ENCODE data around the gene AUH. TPM values are rescaled to one million over a fixed set of nuclear protein-coding genes. Genes with fewer than 3 reads are reported as not detected.

The AUH gene
- total RNA-seq, 1 donor from 2014 or later, result 21.9 TPM

- Histone ChIP-seq H3K9me3 (ENCODE audit: control insufficient read depth in 3 of 3, low read length in 3 of 3) (no peaks in the 10 kb centered on the region), H3K36me3 (ENCODE audit: control insufficient read depth in 3 of 3, insufficient read depth in 3 of 3, low read length in 3 of 3) (peaks cover 0 to 4% (median 0%) of the 10 kb centered on the region in 3 donors), H3K4me1 (ENCODE audit: control insufficient read depth in 3 of 3, insufficient read depth in 3 of 3, low read length in 3 of 3) (peaks cover 13 to 17% (median 17%) of the 10 kb centered on the region in 3 donors), H3K27ac (ENCODE audit: low read depth, low read length) (no peak overlapping the region), H3K9ac (ENCODE audit: low read depth in 1 of 3, low read length in 3 of 3) (no peak overlapping the region), H3K4me3 (ENCODE audit: low read length in 3 of 3) (no peak overlapping the region), H3K27me3 (ENCODE audit: control insufficient read depth in 3 of 3, insufficient read depth in 3 of 3, low read length in 3 of 3) (no peaks in the 10 kb centered on the region)
These were observed 150.3 kb downstream of the AUH start for GRCh38 chr9:91211414-91211813.

GRCh38 chr9:91210318-91210717, 151.4 kb downstream of the AUH start:
- Histone ChIP-seq H3K9me3 (ENCODE audit: control insufficient read depth in 3 of 3, low read length in 3 of 3) (no peaks in the 10 kb centered on the region), H3K27ac (ENCODE audit: low read depth, low read length) (no peak overlapping the region), H3K36me3 (ENCODE audit: control insufficient read depth in 3 of 3, insufficient read depth in 3 of 3, low read length in 3 of 3) (peaks cover 0 to 4% (median 0%) of the 10 kb centered on the region in 3 donors), H3K4me3 (ENCODE audit: low read length in 3 of 3) (no peak overlapping the region), H3K9ac (ENCODE audit: low read depth in 1 of 3, low read length in 3 of 3) (no peak overlapping the region), H3K27me3 (ENCODE audit: control insufficient read depth in 3 of 3, insufficient read depth in 3 of 3, low read length in 3 of 3) (no peaks in the 10 kb centered on the region), H3K4me1 (ENCODE audit: control insufficient read depth in 3 of 3, insufficient read depth in 3 of 3, low read length in 3 of 3) (peaks cover 13 to 17% (median 14%) of the 10 kb centered on the region in 3 donors)

- Histone ChIP-seq H3K27ac (ENCODE audit: low read depth, low read length) (peak overlapping the region; percentile 87), H3K27me3 (ENCODE audit: control insufficient read depth in 3 of 3, insufficient read depth in 3 of 3, low read length in 3 of 3) (no peaks in the 10 kb centered on the region), H3K36me3 (ENCODE audit: control insufficient read depth in 3 of 3, insufficient read depth in 3 of 3, low read length in 3 of 3) (peaks cover 0 to 4% (median 0%) of the 10 kb centered on the region in 3 donors), H3K9ac (ENCODE audit: low read depth in 1 of 3, low read length in 3 of 3) (no peak overlapping the region), H3K4me3 (ENCODE audit: low read length in 3 of 3) (no peak overlapping the region), H3K9me3 (ENCODE audit: control insufficient read depth in 3 of 3, low read length in 3 of 3) (no peaks in the 10 kb centered on the region), H3K4me1 (ENCODE audit: control insufficient read depth in 3 of 3, insufficient read depth in 3 of 3, low read length in 3 of 3) (peaks cover 10 to 17% (median 13%) of the 10 kb centered on the region in 3 donors)
These were observed 152.9 kb downstream of the AUH start for GRCh38 chr9:91208837-91209236.

GRCh38 chr9:91208419-91208745, 153.3 kb downstream of the AUH start:
- Histone ChIP-seq H3K36me3 (ENCODE audit: control insufficient read depth in 3 of 3, insufficient read depth in 3 of 3, low read length in 3 of 3) (peaks cover 0 to 4% (median 0%) of the 10 kb centered on the region in 3 donors), H3K4me1 (ENCODE audit: control insufficient read depth in 3 of 3, insufficient read depth in 3 of 3, low read length in 3 of 3) (peaks cover 10 to 17% (median 13%) of the 10 kb centered on the region in 3 donors), H3K9me3 (ENCODE audit: control insufficient read depth in 3 of 3, low read length in 3 of 3) (no peaks in the 10 kb centered on the region), H3K9ac (ENCODE audit: low read depth in 1 of 3, low read length in 3 of 3) (peak overlapping the region in 2 of 3 donors; percentile 4 to 17), H3K27ac (ENCODE audit: low read depth, low read length) (peak overlapping the region; percentile 87), H3K27me3 (ENCODE audit: control insufficient read depth in 3 of 3, insufficient read depth in 3 of 3, low read length in 3 of 3) (no peaks in the 10 kb centered on the region), H3K4me3 (ENCODE audit: low read length in 3 of 3) (peak overlapping the region in 2 of 3 donors; percentile 34 to 42)

GRCh38 chr9:91207729-91208418, 153.8 kb downstream of the AUH start:
- Histone ChIP-seq H3K27me3 (ENCODE audit: control insufficient read depth in 3 of 3, insufficient read depth in 3 of 3, low read length in 3 of 3) (no peaks in the 10 kb centered on the region), H3K9ac (ENCODE audit: low read depth in 1 of 3, low read length in 3 of 3) (peak overlapping the region in 2 of 3 donors; percentile 4 to 17), H3K9me3 (ENCODE audit: control insufficient read depth in 3 of 3, low read length in 3 of 3) (no peaks in the 10 kb centered on the region), H3K27ac (ENCODE audit: low read depth, low read length) (peak overlapping the region; percentile 87), H3K36me3 (ENCODE audit: control insufficient read depth in 3 of 3, insufficient read depth in 3 of 3, low read length in 3 of 3) (no peaks in the 10 kb centered on the region), H3K4me1 (ENCODE audit: control insufficient read depth in 3 of 3, insufficient read depth in 3 of 3, low read length in 3 of 3) (peaks cover 10 to 17% (median 13%) of the 10 kb centered on the region in 3 donors), H3K4me3 (ENCODE audit: low read length in 3 of 3) (peak overlapping the region; percentile 34 to 45 (median 42))

GRCh38 chr9:91207397-91207728, 154.4 kb downstream of the AUH start:
- H3K27me3 ChIP-seq (ENCODE audit: control insufficient read depth in 3 of 3, insufficient read depth in 3 of 3, low read length in 3 of 3), result no peaks in the 10 kb centered on the region
- peak overlapping the region; percentile 87 for H3K27ac ChIP-seq (ENCODE audit: low read depth, low read length)
- H3K4me3 ChIP-seq (ENCODE audit: low read length in 3 of 3), result peak overlapping the region in 2 of 3 donors; percentile 34 to 45
- H3K36me3 ChIP-seq (ENCODE audit: control insufficient read depth in 3 of 3, insufficient read depth in 3 of 3, low read length in 3 of 3), result no peaks in the 10 kb centered on the region
- peaks cover 10 to 17% (median 13%) of the 10 kb centered on the region in 3 donors for H3K4me1 ChIP-seq (ENCODE audit: control insufficient read depth in 3 of 3, insufficient read depth in 3 of 3, low read length in 3 of 3)
- H3K9me3 ChIP-seq (ENCODE audit: control insufficient read depth in 3 of 3, low read length in 3 of 3), result no peaks in the 10 kb centered on the region
- H3K9ac ChIP-seq (ENCODE audit: low read depth in 1 of 3, low read length in 3 of 3), result peak overlapping the region in 1 of 3 donors; percentile 4

GRCh38 chr9:91206806-91207205, 154.9 kb downstream of the AUH start:
- no peaks in the 10 kb centered on the region for H3K36me3 ChIP-seq (ENCODE audit: control insufficient read depth in 3 of 3, insufficient read depth in 3 of 3, low read length in 3 of 3)
- no peak overlapping the region for H3K4me3 ChIP-seq (ENCODE audit: low read length in 3 of 3)
- H3K9me3 ChIP-seq (ENCODE audit: control insufficient read depth in 3 of 3, low read length in 3 of 3), result no peaks in the 10 kb centered on the region
- H3K27ac ChIP-seq (ENCODE audit: low read depth, low read length), result peak overlapping the region; percentile 87
- no peak overlapping the region for H3K9ac ChIP-seq (ENCODE audit: low read depth in 1 of 3, low read length in 3 of 3)
- no peaks in the 10 kb centered on the region for H3K27me3 ChIP-seq (ENCODE audit: control insufficient read depth in 3 of 3, insufficient read depth in 3 of 3, low read length in 3 of 3)
- peaks cover 10 to 17% (median 13%) of the 10 kb centered on the region in 3 donors for H3K4me1 ChIP-seq (ENCODE audit: control insufficient read depth in 3 of 3, insufficient read depth in 3 of 3, low read length in 3 of 3)

GRCh38 chr9:91202736-91203283, 158.9 kb downstream of the AUH start:
- H3K4me3 ChIP-seq (ENCODE audit: low read length in 3 of 3), result no peak overlapping the region
- H3K27ac ChIP-seq (ENCODE audit: low read depth, low read length), result no peak overlapping the region
- no peak overlapping the region for H3K9ac ChIP-seq (ENCODE audit: low read depth in 1 of 3, low read length in 3 of 3)
- no peaks in the 10 kb centered on the region for H3K36me3 ChIP-seq (ENCODE audit: control insufficient read depth in 3 of 3, insufficient read depth in 3 of 3, low read length in 3 of 3)
- H3K27me3 ChIP-seq (ENCODE audit: control insufficient read depth in 3 of 3, insufficient read depth in 3 of 3, low read length in 3 of 3), result no peaks in the 10 kb centered on the region
- H3K9me3 ChIP-seq (ENCODE audit: control insufficient read depth in 3 of 3, low read length in 3 of 3), result no peaks in the 10 kb centered on the region
- peaks cover 4 to 10% (median 8%) of the 10 kb centered on the region in 3 donors for H3K4me1 ChIP-seq (ENCODE audit: control insufficient read depth in 3 of 3, insufficient read depth in 3 of 3, low read length in 3 of 3)

GRCh38 chr9:91200692-91201336, 160.9 kb downstream of the AUH start:
- no peak overlapping the region for H3K4me3 ChIP-seq (ENCODE audit: low read length in 3 of 3)
- H3K27me3 ChIP-seq (ENCODE audit: control insufficient read depth in 3 of 3, insufficient read depth in 3 of 3, low read length in 3 of 3), result no peaks in the 10 kb centered on the region
- H3K4me1 ChIP-seq (ENCODE audit: control insufficient read depth in 3 of 3, insufficient read depth in 3 of 3, low read length in 3 of 3), result peaks cover 16 to 20% (median 19%) of the 10 kb centered on the region in 3 donors
- no peak overlapping the region for H3K9ac ChIP-seq (ENCODE audit: low read depth in 1 of 3, low read length in 3 of 3)
- no peak overlapping the region for H3K27ac ChIP-seq (ENCODE audit: low read depth, low read length)
- H3K36me3 ChIP-seq (ENCODE audit: control insufficient read depth in 3 of 3, insufficient read depth in 3 of 3, low read length in 3 of 3), result no peaks in the 10 kb centered on the region
- H3K9me3 ChIP-seq (ENCODE audit: control insufficient read depth in 3 of 3, low read length in 3 of 3), result no peaks in the 10 kb centered on the region
